ENCODE data around the gene ENAH. TPM values are rescaled to one million over a fixed set of nuclear protein-coding genes. Genes with fewer than 3 reads are reported as not detected.

Gene ENAH
- total and polyA plus RNA-seq, 9 of the 15 experiments (the other 6 are each of a cell fraction or from before 2014, with no cell fraction given), result 0.03 to 1.2 (median 0.15) TPM

- H3K9me1 ChIP-seq (ENCODE audit: control insufficient read depth, insufficient read depth, low read length), result no peaks in the 10 kb centered on the region
- in situ Hi-C loops (cut with MboI), result loop anchor here (5.0 to 10.0 kb wide), 5 partner anchors 302 to 720 kb away; partner anchors contain the start of gene SRP9
- no peak overlapping the region for H3K27ac ChIP-seq (ENCODE audit: extremely low read depth, low read depth, low read length)
- WGBS (ENCODE audit: insufficient coverage, low coverage, missing lambda C conversion rate), result 18% methylated on average over 46 of the region's 50 CpGs
- ChIA-PET CTCF (ENCODE audit: low intra/inter-chr PET ratio) (interaction anchor here (0.5 to 4.3 kb wide), 25 partner anchors 51 to 719 kb away, joined by 3 to 133 read pairs (median 4); partner anchors contain the start of genes PYCR2 and SRP9), POLR2A (interaction anchor here (0.7 to 1.0 kb wide), 4 partner anchors 246 to 953 kb away, joined by 3 to 5 read pairs (median 4); no protein-coding TSS in a partner anchor)
- H4K20me1 ChIP-seq (replicated peaks; ENCODE audit: control insufficient read depth, insufficient read depth, low read length), result no peaks in the 10 kb centered on the region
- no TSS peak for BruUV-seq (replicated peaks)
- H3K4me2 ChIP-seq (ENCODE audit: insufficient read depth, low read length), result peak overlapping the region; percentile 47; the same call in 1 of the 2 replicates
- DNase-seq (ENCODE audit: extremely low read depth in 1 of 4, low spot score in 3 of 4) (peak; percentile 81 to 94 (median 91)), FAIRE-seq (peak; percentile 74), ATAC-seq (peak; percentile 90)
- no peak overlapping the region for H3K4me3 ChIP-seq
- no peaks in the 10 kb centered on the region for H3K9me3 ChIP-seq (replicated peaks; ENCODE audit: control insufficient read depth, insufficient read depth, low read depth, low read length)
- H3K79me2 ChIP-seq (ENCODE audit: control insufficient read depth, insufficient read depth, low read length), result no peaks in the 10 kb centered on the region
- H3K9ac ChIP-seq (ENCODE audit: insufficient read depth in 1 of 2, low read depth in 2 of 2, low read length in 2 of 2), result peak overlapping the region in 1 of 2 experiments; percentile 75; a peak in 2 of 4 replicates
- peak overlapping the region; percentile 72 for H2AFZ ChIP-seq (ENCODE audit: low read depth, low read length)
- intact Hi-C loops (cut with micrococcal nuclease), result loop anchor here (1.0 to 2.0 kb wide), 4 partner anchors 298 to 587 kb away; partner anchors contain the start of gene H3-3A
- H3K36me3 ChIP-seq (ENCODE audit: control insufficient read depth, insufficient read depth, low read length), result no peaks in the 10 kb centered on the region
- H3K4me1 ChIP-seq (replicated peaks in 1 of 2; ENCODE audit: control insufficient read depth in 2 of 2, insufficient read depth in 2 of 2, low read length in 2 of 2), result peaks cover 0 to 16% of the 10 kb centered on the region in 2 experiments; a peak in 3 of 5 replicates
- peaks cover 15 to 34% of the 10 kb centered on the region in 2 experiments; a peak in 4 of 5 replicates for H3K27me3 ChIP-seq (ENCODE audit: control insufficient read depth in 2 of 2, insufficient read depth in 2 of 2, low read length in 2 of 2)
- TF ChIP-seq NONO (IDR thresholded peaks at IDR 0.05; ENCODE audit: low read depth in 2 of 2, low read length in 1 of 2), result peak in 1 of 2 experiments; percentile 70; a peak in 1 of 4 replicates
- no peak for TF ChIP-seq KAT2B (IDR thresholded peaks at IDR 0.05; ENCODE audit: low read depth, low read length)
- TF ChIP-seq TRIM24 (IDR thresholded peaks at IDR 0.05), result no peak
- no peak; the same call in 1 of the 2 replicates for TF ChIP-seq ZBTB7A (IDR thresholded peaks at IDR 0.05; ENCODE audit: borderline replicate concordance, control insufficient read depth, low read depth, low read length)
- TF ChIP-seq THAP12 (CRISPR knock-in tag; IDR thresholded peaks at IDR 0.05), result peak; percentile 67
- TF ChIP-seq ZNF318 (IDR thresholded peaks at IDR 0.05; ENCODE audit: borderline replicate concordance in 1 of 2, low read depth in 1 of 2), result no peak
- peak; percentile 62; the same call in 1 of the 2 replicates for TF ChIP-seq BHLHE40 (IDR thresholded peaks at IDR 0.05; ENCODE audit: low read length)
- no peak for TF ChIP-seq ZNF436 (CRISPR knock-in tag; IDR thresholded peaks at IDR 0.05)
Observed at GRCh38 chr1:225474986-225475820, 177.7 kb downstream of the ENAH start.
